Pericardium fibroblast (primary cell): ENCODE data around the gene MGST2. TPM values are rescaled to one million over a fixed set of nuclear protein-coding genes. Genes with fewer than 3 reads are reported as not detected.

ENCODE experiments used
- total RNA-seq: library from RNA; depleted of rRNA; stranded (reverse); fragments of >200 nt; gene quantifications from 2 replicates; pipeline ENCODE4 v1.2.3, GENCODE V29; 2015

Gene MGST2
- total RNA-seq, result 14.4 and 26.9 TPM in 2 replicates

GRCh38 chr4:139665690-139666529 lies at the start of gene MGST2:
Gene MGST2 (plus strand): TSS chr4:139665819. CDS start chr4:139666020, 201 bp downstream.

Other genes with a start within 250 kb of the MGST2 start
- 5.3 and 6.1 TPM in 2 replicates for gene RAB33B, start 211.7 kb upstream of the MGST2 start, total RNA-seq
- 35.0 and 36.9 TPM in 2 replicates for gene SETD7, start 109.6 kb upstream of the MGST2 start, total RNA-seq